Fibroblast of skin of scalp (primary cell): ENCODE data around the gene MRTFB.

Experiments
- DNase-seq: peaks from one replicate; pipeline ENCODE4 v3.0.0-alpha.2; 2013

The MRTFB gene

DNA sequence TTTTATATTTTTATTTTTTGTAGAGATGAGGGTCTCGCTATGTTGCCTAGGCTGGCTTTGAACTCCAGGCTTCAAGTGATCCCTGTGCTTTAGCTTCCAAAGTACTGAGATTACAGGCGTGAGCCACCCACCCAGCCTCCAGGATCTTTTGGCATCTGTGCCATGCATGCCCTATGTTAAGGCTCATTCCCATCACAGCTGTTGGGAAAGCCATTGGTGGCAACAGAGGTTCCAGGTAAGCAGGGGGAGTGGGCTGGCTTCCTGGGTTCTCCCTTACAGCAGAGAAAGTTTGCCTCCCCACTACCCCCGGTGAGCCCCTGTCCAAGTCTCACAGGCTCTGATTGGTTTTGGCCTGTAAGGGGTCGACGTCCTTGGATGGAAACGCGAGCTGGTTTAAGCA is 8.9 kb upstream of the MRTFB start:
- no peak for DNase-seq

DNA sequence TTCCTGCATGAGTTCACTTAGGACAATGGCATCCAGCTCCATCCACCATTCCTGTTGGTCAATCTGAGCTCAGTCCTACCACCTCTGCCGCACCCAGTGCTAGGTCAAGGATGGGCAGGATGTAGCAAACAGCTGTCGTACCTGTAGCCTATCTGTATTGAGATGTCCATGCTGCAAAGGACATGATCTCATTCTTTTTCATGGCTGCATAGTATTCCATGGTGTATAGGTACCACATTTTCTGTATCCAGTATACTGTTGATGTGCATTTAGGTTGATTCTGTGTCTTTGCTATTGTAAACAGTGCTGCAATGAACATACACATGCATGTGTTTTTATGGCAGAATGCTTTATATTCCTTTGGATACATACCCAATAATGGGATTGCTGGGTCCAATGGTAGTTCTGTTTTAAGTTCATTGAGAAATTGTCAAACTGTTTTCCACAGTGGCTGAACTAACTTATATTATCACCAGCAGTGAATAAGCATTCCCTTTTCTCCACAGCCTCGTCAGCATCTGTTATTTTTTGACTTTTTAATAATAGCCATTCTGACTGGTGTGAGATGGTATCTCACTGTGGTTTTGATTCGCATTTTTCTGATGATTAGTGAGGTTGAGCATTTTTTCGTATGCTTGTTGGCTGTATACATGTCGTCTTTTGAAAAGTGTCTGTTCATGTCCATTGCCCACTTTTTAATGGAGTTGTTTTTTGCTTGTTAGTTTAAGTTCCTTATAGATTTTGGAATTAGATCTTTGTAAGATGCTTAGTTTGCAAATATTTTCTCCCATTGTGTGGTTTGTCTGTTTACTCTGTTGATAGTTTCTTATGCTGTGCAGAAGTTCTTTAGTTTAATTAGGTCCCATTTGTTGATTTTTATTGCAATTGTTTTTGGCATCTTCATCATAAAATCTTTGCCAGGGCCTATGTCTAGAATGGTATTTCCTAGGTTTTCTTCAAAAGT is 7.2 kb upstream of the MRTFB start:
- no peak for DNase-seq

DNA sequence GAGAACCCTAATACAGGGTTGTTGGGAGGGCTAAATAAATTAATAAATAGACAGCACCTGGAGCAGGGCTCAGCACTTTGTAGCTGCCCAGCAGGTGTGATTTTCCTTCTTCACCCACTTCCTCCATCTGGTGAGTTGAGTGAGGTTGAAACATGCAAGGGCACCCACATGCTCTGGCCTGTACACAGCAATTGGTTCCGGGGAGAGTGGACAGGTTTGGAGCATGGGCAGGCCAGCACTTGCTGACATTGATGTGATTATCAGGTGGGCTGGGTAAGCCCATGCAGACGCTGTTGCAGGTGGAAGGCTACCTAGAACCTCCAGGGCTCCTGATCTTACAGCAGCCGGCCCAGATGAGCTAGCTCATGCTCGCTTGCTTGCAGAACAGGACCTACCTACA is 1.3 kb upstream of the MRTFB start:
- DNase-seq = no peak

DNA sequence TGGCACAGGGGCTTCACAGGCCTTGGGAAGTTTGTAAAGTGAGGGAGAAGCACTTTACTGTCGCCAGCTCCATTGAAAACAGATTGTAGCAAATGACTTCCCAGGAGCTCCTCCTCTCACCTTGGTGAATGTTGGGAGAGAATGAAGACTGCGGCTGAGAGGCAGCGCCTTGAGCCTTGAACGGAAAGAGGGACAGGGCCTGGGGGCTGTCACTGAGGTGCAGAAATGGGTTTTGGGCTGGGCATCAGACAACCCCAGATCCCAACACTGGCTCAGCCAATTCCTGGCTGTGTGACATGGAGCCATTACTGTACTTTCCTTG is 603 bp upstream of the MRTFB start:
- DNase-seq = no peak

DNA sequence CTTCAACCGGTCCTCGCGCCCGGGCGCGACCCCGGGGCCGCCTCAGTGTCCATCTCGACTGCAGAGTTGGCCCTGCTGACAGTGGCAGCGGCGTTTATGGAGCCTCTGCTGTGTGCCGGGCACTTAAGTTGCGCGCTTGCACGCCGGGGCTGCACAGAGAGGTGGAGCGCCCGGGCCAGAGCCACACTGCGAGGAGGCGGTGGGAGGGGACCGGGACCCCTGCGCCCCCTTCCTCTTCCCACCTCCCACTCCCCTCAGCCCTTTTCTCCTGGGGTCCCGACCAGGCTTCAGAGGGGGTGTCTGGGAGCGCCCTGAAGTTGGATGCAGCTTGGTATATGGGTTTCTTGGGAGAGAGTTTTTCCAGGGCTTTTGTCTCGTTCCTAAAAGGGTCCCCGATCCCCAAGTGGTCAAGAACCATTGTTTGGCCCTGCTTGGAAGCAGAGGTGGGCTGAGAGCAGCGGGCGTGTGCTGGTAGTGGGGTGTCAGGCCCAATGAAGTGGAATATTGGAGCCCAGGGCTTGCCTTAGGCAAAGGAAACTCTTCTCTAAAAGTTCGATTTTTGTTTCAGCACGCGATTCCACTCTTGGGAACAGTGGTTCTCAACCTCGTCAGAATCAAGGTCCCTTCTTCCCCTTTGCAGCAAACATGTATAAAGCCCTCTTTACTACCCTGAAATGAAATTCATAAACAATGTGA is 605 bp downstream of the MRTFB start:
- peak; percentile 22 for DNase-seq

DNA sequence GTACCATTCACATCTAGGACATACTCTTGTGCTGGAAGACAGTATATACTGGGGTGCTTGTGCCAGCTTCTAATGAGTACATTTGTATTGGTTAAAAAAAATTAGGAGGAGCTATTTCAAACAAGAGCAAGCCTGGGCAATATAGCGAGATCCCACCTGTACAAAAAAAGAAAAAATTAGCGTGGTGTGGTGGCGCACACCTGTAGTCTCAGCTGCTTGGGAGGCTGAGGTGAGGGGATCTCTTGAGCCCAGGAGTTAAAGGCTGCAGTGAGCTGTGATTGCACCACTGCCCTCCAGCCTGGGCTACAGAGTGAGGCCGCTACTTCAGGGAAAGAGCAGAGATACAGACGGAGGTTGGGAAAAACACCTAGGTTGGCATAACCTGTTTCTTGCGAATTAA is 1.2 kb downstream of the MRTFB start:
- DNase-seq = no peak

DNA sequence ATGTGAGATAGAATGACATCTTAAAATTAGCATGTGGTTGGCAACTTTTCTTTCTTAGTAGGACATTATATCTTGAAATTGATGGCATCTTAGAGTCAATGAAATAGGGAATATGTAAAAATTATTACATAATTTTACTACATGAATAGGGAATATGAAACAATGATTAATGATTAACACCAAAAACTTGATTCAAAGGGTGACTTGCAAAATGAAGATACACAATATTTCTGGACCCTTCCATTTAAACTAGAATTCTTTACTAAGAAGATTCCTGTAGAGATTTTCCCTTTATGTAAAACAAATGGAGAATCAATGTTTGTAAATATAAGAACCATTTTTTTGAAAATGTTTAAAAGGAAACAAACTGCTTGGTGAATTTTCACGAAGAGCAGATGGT is 3.4 kb downstream of the MRTFB start:
- no peak for DNase-seq

DNA sequence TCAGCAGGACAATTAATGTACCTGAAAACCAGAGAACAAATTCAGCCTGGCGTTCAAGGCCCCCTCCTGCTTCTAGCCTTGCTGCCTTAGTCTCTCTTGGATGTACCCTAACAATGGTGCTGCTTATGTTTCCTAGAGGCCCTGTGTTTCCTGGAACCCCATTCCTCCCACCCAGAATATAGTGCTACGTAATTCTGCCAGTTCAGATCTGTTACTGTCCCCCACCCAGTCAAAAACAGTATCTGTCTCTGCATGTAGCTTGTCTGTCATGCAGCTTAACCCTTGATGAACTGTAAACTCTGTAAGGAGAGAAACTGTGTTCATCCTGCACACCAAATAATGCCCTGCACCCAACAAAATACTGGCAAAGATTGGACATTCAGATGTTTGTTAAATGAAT is 6.8 kb downstream of the MRTFB start:
- no peak for DNase-seq

DNA sequence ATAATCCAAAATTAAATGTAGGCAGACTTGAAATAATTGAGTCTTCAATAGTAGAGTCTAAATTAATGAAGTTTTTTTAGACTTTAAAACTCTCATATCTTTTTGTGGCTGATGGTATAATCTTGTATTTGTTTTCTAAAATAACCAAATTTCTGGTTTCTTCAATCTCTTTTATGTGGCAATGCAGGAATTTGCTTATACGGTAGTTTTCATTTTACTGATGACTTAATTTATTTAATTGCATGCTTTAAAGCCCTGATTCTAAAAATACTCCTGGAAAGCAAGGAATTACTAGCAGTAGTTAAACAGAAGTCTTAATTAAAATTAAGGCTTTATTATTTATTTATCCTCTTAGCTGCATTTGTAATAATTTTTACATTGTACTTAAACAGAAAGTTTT is 15.4 kb downstream of the MRTFB start:
- no peak for DNase-seq

DNA sequence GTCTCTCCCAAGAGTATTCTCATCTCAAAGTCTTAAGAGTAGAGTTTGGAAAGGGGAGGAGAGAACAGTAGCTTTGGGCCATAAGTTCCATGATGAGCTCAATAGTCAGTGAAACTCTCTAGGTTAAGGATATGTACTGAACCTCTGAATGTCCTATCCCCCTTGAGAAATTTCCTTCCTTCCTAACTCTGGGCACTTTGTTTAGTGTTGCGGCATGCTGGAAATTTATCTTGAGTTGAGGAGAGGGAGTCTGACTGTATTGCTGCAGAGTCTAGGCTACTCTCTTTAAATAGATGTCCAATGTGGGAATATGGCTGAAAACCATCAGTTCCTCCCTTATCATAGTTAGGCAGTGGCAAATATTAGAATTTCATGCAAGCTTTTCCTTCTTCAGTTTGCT is 16.1 kb downstream of the MRTFB start:
- DNase-seq = no peak

DNA sequence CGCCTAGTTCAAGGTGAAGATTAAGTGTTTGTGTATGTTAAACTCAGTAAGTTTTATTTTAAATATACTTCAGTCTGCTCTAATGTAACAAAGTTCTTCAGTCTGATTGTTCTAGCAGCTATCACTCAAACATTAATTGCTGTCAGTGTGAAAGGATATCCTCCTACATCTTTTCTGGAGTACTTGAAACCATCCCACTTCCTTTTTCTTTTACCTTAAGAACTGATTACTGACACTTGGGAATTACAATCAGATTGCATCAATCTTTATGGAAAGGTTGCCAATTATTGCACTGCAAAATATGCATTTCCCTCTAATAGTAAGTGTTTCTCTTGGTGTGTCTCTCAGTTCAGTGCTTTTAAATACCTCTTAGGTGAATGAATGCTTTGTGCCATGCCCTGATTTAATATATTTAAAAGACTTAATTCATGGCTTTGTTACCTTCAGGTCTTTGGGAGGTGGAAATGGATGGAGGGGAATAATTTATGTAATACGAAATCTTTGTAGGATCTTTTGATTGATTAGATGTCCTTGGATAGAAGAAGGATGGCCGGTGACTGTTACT is 16.6 kb downstream of the MRTFB start:
- peak; percentile 8 for DNase-seq

DNA sequence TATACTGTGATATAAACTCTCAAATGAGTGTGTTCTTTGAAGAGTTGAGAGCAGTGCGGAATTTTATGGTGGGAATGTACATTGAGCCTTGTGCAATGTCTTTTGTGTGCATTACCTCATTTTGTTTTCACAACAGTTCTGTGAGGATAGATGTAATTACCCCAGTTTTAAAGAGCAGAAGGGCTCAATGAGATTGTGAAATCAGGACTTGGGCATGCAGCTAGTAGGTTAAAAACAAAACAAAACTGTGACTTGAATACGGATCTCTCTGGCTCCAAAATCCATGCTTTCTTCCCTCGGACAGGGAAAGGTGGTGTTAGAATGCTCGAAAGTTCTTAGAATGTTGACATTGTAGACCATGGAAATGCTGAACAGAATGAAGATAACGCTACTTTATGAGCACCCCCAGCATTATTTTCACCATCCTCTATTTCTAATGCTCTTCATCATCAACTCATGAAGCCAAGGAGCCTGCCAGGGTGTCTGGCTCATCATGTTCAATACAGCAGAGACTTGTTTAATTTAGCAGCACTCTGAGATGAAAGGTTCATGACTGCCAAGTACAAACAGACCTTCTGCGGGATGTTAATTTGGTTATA is 17.1 kb downstream of the MRTFB start:
- DNase-seq = no peak

DNA sequence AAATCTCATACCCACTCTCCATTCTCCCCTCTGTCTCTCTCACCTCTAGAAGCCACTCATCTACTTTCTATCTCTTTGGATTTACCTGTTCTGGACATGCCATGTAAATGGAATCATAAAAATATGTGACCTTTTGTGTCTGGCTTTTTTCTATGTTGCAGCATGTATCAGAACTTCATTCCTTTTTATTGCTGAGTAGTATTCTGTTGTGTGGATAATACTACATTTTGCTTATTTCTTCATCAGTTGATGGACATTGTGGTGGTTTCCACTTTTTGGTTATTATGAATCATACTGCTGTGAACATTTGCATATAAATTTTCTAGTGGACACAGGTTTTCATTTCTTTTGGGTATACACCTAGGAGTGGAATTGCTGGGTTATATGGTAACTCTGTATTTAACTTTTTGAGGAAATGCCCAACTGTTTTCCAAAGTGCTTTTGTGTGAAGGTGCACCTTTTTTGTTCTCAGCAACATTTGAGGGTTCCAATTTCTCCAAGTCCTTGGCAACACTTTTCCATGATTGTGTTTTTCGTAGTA is 18.2 kb downstream of the MRTFB start:
- no peak for DNase-seq

DNA sequence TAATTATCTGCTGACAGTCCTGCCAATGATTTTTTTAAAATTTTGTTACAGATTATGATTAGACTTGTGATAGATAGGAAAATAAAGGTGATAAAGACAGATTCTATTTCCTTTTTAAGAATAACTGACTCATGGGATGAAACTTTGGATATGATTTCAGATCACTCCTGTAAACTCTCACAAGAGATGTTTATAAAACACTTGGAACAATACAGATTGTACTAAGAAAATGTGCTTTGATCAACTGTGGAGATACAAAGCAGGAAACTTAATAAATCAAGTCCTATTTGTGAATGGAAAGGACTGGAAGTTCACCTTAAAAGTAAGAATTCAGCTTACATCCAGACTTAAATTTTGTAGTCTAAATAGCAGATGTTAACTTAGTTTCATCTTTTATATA is 21.4 kb downstream of the MRTFB start:
- no peak for DNase-seq

DNA sequence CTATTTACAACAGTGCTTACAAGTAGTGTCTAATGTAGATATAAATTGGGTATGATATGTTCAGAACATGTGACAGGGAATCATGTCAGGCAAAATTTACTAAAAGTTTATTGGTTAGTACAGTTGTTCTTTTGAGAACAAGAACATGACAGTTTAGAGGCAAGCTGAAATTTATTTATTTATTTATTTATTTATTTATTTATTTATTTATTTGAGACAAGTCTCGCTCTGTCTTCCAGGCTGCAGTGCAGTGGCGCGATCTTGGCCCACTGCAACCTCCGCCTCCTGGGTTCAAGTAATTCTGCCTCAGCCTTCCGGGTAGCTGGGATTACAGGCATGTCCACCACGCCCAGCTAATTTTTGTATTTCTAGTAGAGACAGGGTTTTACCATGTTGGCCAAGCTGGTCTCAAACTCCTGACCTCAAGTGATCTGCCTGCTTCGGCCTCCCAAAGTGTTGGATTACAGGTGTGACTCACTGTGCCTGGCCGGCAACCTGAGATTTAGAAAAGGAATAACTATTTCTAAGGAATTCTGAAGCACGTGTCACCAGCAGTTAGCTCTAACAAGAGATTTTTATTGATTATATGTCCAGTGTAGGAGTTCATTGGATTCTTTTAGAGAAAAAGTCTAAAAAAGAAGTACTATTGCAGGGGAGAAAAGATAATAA is 24.9 kb downstream of the MRTFB start:
- no peak for DNase-seq

DNA sequence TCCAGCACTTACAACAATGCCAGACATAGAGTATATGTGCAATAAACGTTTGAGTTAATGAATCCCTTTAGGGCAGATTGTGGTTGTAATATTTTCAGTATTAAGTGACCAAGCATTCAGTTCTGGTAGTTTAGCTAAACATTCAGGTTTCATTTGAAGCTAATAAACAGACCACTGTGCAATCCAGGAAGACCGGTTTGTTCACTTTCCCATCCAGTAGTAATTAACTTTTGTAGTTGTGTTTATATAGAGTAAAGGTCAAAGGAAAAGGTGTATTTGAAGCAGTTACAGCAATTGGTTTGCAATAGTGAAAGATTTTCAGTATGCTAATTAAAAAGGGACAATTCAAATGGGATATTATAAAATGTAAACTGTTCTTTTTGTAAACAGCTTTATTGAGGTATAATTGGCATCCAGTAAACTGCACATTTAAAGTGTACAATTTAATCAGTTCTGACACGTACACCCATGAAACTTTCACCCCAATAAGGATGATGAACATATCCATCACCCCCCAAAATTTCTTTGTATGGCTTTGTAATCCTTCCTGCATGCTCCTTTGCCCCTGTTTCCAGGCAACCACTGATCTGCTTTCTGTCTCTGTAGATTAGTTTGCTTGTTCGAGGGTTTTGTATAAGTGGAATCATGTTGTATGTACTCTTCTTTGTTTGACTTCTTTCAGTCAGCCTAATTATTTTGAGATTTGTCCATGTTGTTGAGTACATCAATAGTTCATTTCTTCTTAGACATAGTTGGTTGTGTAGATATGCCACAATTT is 26.3 kb downstream of the MRTFB start:
- no peak for DNase-seq

DNA sequence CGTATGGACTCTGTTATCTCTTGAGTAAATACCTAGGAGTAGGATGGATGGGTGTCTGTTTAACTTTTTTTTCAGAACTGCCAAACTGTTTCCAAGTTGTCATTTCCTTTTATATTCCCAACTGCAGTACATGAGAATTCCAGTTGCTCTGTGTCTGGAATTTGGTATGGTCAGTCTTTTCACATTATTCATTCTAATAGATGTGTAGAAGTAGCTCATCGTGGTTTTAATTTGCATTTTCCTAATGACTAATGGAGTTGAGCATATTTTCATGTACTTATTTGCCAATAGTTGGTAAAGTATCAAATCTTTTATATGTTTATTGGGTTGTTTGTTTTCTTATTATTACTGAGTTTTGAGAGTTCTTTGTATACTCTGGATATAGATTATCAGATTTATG is 27.0 kb downstream of the MRTFB start:
- DNase-seq = peak; percentile 62

DNA sequence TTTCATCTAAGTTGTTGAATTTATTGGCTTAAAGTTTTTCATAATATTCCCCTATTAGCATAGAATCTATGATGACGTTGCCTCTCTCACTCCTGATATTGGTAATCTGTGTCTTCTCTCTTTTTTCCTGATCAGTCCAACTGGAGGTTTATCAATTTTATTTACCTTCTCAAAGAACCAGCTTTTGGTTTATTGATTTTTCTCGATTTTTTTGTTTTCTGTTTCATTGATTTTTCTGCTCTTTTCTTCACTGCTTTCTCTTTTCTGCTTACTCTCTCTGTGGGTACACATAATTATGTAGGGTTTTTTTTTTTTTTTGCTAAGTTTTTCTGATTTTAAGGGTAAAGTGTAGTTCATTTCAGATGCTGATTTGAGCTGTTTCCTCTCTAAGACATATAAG is 29.7 kb downstream of the MRTFB start:
- no peak for DNase-seq

DNA sequence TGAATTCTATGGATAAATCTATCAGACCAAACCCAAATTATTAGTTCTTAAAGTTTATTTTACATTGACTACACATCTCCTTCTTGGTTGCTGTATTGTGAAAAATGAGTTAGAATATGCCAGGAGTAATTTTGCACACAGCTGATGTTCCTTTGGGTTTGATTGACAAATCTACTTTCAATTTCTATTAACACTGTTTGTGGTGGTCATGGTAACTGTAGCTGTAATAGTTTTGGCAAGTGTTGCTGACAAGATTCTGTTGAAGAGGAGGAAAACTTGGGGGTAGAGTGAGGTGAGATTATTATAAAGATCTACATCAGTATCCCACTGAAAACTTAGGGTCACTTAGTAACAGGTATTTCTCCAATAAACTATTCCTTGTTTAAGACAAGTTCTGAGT is 30.3 kb downstream of the MRTFB start:
- DNase-seq = no peak

DNA sequence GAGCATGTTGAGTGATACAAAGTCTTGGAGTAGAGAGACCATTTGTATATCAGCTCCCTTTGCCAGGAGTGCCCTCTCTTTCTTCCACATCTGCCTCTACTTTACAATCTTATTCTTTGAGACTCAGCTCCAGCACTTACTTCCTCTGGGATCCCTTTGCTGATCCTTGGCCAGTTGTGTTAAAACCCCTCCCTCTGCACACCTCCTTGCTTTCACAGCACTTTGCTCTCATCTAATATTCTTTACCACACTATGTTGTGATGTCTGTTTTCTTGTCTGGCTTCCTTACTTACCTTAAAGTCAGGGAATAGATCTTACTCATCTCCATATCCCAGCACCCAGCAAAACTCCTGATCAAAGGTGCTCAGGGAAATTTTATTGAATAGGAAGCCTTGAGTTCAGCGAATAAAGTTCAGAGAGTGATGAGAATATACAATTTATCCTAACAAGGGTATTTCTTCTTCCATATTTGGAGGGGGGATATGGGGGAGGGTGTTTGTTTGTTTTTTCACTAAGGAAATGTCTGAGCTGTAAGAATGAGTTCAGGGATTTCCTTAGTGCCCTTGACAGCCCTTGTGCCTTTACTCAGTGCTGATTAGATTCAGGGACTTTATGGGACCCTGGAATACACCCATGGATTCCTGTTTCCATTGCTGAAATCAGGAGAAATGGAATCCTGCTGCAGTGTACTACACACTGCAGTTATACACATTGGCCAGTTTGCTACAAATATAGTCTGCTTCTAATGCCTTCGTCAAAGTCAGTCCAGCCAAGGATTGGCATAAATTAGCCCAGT is 32.0 kb downstream of the MRTFB start:
- DNase-seq = no peak

DNA sequence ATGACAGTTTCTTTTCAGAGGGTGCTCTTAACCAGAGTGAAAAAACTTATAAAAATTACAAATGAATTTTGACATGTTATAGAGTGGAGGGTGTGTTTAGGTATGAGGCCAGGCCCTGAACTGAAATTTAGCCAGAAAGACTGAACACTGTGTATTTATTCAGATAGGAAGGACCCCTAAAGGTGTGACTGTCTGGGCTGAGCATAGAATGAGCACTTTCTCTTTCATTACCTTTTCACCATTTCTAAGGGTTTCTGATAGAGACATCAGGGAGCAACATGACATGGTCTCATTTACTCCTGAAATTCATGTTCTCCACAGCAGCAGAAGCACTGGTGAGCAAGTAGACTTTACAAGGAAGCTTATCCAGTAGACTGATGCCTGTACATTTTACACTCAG is 32.9 kb downstream of the MRTFB start:
- no peak for DNase-seq
